GM21528 (cell line): ENCODE data around the gene ANKRD16.

ENCODE experiments used
- ATAC-seq: cut with Tn5 transposase; IDR thresholded peaks from one replicate; pipeline ENCODE4 v1.9.1; 2021; ENCODE audit warnings: mild to moderate bottlenecking, moderate library complexity; ENCODE audit not compliant: unreplicated experiment, low FRiP score

The ANKRD16 gene

DNA sequence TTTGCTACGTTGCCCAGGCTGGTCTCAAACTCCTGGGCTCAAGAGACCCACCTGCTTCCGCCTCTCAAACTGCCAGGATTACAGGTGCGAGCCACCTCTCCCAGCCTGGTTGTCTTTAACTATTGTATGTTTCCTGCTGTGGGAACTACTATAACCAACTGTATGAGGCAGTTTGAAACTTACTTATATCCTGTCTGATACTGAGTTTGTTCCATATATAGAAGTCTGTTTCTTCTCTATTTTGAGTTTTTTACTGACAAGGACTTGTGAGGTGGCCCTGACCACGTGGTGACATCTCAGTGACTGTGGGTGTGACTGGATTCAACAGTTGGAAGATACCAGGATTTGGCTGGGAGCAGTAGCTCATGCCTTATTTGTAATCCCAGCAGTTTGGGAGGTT lies 14.5 kb upstream of the ANKRD16 start:
- ATAC-seq = peak; percentile 94

- no peak for ATAC-seq
These were observed 13.9 kb upstream of the ANKRD16 start for GRCh38 chr10:5903563-5903962.

DNA sequence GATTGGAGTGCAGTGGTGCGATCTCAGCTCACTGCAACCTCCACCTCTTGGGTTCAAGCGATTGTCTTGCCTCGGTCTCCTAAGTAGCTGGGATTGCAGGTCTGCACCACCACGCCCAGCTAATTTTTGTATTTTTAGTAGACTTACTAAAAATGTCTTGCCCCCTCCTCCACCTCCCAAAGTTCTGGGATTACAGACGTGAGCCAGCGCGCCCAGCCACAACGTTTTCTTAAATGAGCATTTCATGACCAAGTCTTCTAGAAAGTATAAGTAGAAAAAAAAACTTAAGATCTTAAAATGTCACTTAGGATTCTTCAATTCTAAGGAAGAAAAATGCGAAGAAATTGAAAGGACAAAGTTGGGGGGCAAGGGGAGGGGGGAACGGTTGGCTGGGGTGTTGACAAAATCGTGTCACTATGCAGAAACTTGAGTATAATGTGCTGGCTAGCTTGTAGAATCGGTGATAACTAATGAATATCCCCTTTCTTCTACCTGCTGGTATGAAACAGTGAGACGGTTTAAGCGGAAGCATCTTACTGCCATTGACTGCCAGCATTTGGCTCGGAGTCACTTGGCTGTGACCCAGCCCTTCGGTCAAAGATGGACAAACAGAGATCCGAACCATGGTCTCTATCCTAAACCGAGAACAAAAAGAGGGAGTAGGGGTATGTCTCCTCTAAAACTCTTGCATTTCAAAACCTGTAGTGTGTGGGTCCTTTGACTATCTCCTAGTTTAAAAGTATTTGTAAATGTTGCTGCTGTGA lies 13.0 kb upstream of the ANKRD16 start:
- no peak for ATAC-seq

GRCh38 chr10:5900247-5900646 lies 10.6 kb upstream of the ANKRD16 start:
- no peak for ATAC-seq

GRCh38 chr10:5898163-5898562 lies 8.5 kb upstream of the ANKRD16 start:
- no peak for ATAC-seq

DNA sequence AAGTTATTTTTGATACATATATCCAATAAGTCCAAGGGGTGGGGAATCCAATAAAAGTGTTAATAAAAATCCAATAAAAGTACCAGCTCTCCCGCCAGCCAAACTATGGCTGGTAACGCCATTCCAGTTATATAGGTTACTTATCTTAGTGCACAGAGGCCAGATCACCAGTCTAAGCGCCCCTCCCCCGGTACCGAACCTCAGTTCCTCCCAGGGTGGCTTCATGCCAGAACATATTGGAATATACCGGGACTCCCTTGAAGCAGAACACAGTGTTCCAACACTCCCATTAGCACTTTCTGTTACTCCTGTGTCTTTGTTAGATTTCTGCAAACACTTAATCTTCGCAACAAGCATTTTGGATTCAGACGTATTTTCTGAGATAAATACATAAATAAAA lies 7.8 kb upstream of the ANKRD16 start:
- no peak for ATAC-seq

GRCh38 chr10:5897053-5897340 lies 7.3 kb upstream of the ANKRD16 start:
- no peak for ATAC-seq

DNA sequence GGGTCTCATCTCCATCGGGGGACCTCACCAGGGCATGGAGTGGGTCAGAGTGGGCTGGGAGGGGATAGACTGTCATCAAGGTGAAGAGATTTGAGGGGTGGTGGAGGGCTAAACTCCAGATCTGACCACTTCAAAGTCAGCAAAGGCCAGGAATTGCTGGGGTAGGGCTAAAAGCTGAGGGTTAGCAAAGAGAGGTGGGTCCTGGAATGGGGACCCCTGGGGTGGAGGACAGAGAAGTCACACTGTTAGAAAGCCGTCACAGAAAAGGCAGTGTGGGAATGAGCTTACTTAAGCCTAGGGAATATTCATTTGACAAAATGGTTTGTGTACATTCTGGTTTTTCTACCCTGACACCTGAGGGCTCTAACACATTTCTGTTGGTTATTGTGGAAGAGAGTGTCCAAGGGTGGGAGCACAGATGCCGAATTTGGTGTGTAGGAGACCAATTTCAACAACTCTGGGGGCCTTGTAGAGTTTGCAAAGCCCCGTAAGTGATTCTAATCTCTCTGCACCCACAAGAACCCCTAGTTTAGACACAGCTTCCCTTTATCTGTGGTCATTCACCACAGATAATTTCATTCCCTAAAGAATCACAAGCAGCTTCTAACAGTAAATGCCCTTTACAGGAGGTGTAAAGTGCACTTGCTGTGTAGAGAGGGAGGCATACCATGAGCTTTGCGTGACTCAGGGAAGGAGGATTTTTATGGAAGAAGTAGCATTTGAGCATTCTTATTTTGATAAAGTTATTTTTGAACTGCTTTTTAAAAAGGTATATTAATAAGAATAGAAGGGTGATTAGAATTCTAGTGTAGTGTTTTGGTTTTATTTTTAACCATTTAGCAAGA lies 6.7 kb upstream of the ANKRD16 start:
- no peak for ATAC-seq

DNA sequence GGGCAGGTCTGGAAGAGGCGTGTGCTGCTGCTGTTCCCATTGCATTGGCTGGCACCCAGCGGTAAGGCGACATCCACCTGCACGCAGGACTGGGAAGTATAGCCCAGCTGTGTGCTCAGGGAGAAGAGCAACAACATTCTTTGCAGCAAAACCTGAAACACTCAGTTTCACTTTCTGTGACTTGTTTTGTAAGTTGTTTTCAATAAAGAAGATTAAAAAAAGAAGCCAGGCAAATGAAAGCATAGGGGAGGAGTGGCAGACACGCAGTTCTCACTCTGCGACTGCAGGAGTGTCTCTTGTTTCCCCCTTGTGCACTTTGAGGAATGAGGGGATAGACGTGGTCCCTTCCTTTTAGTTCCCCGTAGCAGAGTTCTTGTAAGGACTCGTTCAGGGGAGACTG lies 6.1 kb upstream of the ANKRD16 start:
- peak; percentile 65 for ATAC-seq

DNA sequence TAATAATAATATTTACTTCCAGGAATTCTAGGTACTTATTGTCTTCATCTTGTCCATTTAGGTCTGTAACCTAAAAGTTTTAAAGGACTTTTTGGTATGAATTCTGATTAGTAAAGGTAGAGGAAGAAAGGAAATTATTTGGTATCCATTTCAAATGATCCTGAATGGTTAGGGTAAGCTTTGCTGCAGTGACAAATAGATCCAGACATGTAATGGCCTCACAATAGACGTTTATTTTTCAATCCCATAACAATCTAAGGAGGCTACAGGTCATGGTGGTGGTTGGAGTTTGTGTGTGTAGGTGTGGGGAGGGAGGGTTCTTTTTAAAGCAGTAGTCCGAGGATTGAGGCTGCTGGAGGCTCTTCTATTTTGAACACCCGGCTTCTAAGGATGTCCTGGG lies 5.7 kb upstream of the ANKRD16 start:
- ATAC-seq = peak; percentile 5

DNA sequence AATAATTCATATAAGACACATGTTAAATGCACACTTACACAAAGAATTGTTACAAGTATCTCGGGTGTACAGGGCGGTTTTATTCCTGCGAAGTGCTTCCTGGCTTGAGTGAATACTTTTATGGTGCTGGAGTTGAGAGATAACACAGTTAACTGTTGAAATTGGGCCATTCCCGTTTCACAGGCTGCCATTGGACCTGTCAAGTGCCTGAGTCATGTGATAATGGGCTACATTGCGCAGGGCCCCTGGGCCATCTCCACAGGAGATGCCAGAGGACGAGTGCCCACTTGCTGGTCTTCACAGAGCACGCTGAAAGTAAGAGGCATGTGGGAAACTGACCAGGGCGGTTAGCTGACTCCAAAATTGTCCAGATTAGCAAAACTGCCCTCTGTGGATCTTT lies 5.2 kb upstream of the ANKRD16 start:
- ATAC-seq = no peak

GRCh38 chr10:5894403-5894802 lies 4.7 kb upstream of the ANKRD16 start:
- ATAC-seq = no peak

GRCh38 chr10:5893321-5893720 lies 3.6 kb upstream of the ANKRD16 start:
- ATAC-seq = no peak

DNA sequence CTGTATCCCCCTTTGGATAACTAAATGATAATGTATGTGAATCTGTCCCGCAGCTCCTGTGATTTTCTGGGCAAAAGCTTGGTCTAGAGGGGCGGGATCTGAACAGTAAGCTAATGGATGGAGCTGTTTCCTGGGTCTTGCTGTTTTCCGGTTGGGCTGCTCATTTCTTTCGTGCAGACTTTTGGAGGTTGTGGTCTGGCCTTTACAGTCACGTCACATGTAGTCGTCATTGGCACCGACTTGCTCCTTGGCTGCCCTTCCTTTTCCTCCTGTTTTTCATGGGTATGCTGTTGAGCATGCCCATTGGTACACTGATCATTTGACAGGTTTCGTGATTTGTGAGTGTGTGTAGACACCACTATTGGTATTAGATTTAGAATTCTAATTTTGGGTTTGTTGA lies 2.3 kb upstream of the ANKRD16 start:
- no peak for ATAC-seq

- no peak for ATAC-seq
These were observed 1.3 kb upstream of the ANKRD16 start for GRCh38 chr10:5891009-5891408.

DNA sequence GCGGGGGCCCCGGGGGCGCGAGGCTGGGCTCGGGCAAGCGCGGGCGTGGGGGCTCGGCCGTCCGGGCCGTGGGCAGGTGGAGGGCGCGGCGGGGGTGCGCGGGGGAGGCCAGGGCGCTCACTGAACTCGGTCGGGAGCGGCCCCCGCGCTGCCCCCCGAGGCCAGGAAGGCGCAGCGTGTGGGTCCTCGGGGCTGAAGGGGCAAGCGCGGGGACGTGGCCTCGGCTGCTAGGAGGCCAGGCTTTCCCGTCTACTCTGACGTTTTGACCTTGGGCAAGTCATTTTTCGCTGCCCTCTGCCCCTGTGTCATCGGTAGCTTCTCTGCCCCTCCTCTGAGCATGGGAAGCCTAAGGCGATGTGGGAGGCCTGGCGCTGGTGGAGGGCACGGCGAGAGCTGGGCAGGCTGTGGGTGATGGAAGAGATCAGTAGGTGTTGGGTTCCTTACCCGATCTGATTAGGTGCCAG lies 791 bp upstream of the ANKRD16 start:
- ATAC-seq = peak; percentile 6

DNA sequence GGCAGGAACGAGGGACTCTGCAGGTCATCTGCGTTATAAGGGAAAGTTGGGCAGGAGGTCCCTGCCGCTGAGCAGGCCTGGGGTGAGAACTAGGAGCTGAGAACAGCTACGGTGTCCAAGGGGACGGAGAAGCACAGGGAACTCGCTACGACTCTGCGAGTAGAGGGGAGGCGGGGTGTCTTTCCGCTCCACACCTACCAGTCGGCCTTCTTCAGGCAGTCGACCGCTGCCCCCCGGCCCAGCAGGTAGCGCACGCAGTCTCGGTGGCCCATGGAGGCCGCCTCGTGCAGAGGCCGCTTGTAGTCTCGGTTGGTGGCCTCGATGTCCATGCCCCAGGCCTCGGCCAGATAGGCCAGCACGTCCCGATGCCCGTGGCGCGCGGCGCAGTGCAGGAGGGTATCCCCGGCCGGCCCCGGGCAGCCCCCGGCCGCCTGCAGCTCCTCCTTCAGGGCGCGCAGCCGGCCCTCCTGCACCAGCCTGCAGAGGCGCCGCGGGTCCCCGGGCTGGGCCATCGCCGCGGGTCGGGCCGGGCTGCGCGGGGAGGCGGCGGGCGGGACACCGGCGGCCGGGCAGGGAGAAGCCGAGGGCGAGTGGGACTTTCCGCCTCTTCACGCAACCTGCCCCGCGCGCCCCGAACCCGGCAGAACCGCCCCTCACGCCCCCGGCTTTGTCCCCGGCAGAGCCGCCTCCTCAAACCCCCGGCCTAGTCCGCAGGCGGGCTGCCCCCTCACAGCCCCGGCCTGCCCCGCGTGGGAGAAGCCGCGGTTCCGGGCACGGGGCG lies 660 bp downstream of the ANKRD16 start:
- ATAC-seq = peak; percentile 42

DNA sequence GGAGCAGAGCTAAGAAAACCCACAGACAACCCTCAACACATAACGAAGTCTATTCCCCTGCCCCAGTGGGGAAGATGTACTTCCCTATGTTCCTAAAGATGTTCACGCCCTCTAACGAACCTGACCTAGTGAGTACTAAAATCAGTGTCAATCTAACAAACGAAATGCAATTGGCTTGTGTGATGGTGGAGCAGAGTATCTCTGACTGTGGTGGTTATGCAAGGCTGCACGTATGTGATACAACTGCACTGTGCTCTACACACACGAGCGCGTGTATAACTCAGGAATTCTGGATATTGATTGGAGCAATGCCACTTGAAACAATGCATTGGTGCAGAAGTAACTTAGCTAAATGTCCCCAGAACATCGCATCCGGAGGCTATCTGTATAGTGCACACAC lies 1.3 kb downstream of the ANKRD16 start:
- no peak for ATAC-seq

DNA sequence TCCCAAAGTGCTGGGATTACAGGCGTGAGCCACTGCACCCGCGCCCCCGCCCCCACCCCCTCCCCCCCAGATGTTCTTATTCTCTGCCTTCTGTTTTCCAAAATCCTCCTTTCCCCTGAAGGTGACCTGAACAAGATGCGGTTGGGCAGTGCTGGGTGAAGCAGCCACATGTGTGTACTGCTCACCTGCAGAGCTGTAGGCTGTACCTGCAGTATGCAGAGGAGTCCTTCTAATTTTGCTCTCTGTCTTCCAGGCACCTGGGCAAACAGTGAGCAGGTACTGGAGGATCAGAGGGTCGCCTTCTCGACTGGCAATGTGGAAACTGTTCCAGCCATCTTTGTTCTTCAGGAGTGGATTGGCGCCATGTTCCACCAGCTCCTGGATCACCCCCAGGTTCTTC lies 2.1 kb downstream of the ANKRD16 start:
- ATAC-seq = no peak

GRCh38 chr10:5887029-5887428 lies 2.7 kb downstream of the ANKRD16 start:
- no peak for ATAC-seq

- ATAC-seq = no peak
These were observed 4.1 kb downstream of the ANKRD16 start for GRCh38 chr10:5885619-5886018.
